H1 (cell line): ENCODE data around the gene RASSF4. TPM values are rescaled to one million over a fixed set of nuclear protein-coding genes. Genes with fewer than 3 reads are reported as not detected.

Experiments used
- CHD7 ChIP-seq: fragments of 300-600 bp; sonication (generic); IDR thresholded peaks from 2 replicates; pipeline ENCODE4 v1.7.1; 2012; ENCODE audit warnings: low read length, moderate library complexity, mild to moderate bottlenecking, inconsistent platforms; ENCODE audit not compliant: insufficient replicate concordance
- MAX ChIP-seq: IDR thresholded peaks from 2 replicates; pipeline ENCODE4 v1.6.1; 2012; ENCODE audit warnings: inconsistent platforms
- POLR2A ChIP-seq, 2 experiments: IDR thresholded peaks; 1 replicate in 1 of 2; 2 replicates in 1 of 2; pipeline ENCODE4 v1.6.1; 2011; ENCODE audit warnings: low read depth in 2 of 2, low read length in 2 of 2, mild to moderate bottlenecking in 2 of 2; ENCODE audit errors: control extremely low read depth in 1 of 2
- SP4 ChIP-seq: IDR thresholded peaks from 2 replicates; pipeline ENCODE4 v1.6.1; 2012; ENCODE audit warnings: low read length, inconsistent platforms
- USF2 ChIP-seq: IDR thresholded peaks from 2 replicates; pipeline ENCODE4 v1.6.1; 2011; ENCODE audit warnings: low read length, improper control_type of control experiment
- polyA plus RNA-seq, 7 experiments: library from polyadenylated mRNA; depleted of rRNA in 3 of 7; stranded (reverse) in 5 of 7; unstranded in 2 of 7; fragments of >200 nt in 5 of 7; fragments of 200-250 nt in 2 of 7; gene quantifications; 1 replicate in 5 of 7; 2 replicates in 1 of 7; 4 replicates in 1 of 7; pipeline versions ENCODE4 v1.2.1 to v1.2.3, GENCODE V29; 2011 to 2013; ENCODE audit warnings: missing spikeins in 2 of 7, mixed read lengths in 2 of 7
- total RNA-seq: library from RNA; stranded (reverse); fragmentation: NEBNext Ultra II Directional; extraction: Animal tissue kit (Norgen Biotek cat#: 25700); gene quantifications from 2 replicates; pipeline ENCODE4 v1.2.1, GENCODE V29; 2021

The RASSF4 gene
- total and polyA plus RNA-seq, 2 of the 8 experiments (the other 6 are each of a cell fraction or from before 2014, with no cell fraction given), result 14.3 to 14.5 TPM

- TF ChIP-seq CHD7 (no peak), POLR2A (IDR thresholded peaks at IDR 0.05; ENCODE audit: control extremely low read depth in 1 of 2, low read depth in 2 of 2, low read length in 2 of 2) (no peak), SP4 (no peak), USF2 (no peak), MAX (no peak)
Observed at GRCh38 chr10:44936314-44936975, 23.2 kb upstream of the RASSF4 start (continued).
